Mammary epithelial cell (primary cell): ENCODE measurements around the gene SIGLEC9.

Experiments used
- CTCF ChIP-seq, 2 donors: IDR thresholded peaks in 1 of 2; conservative IDR thresholded peaks in 1 of 2; 2 replicates each; pipeline ENCODE4 v1.5.1; 2011 to 2012; ENCODE audit warnings: inconsistent platforms in 2 of 2, low read length in 2 of 2, mild to moderate bottlenecking in 2 of 2, control low read depth in 1 of 2, low read depth in 1 of 2; ENCODE audit not compliant: insufficient read depth in 1 of 2; ENCODE audit errors: extremely low read depth in 1 of 2
- EZH2 ChIP-seq: IDR thresholded peaks from 2 replicates; pipeline ENCODE4 v1.6.1; 2012; ENCODE audit warnings: low read length, inconsistent platforms, borderline replicate concordance

GRCh38 chr19:51099047-51099382 is 25.7 kb upstream of the SIGLEC9 start:
- TF ChIP-seq CTCF (conservative IDR thresholded peaks at IDR 0.05 in 1 of 2, IDR thresholded peaks at IDR 0.05 in 1 of 2; ENCODE audit: extremely low read depth in 1 of 2, insufficient read depth in 1 of 2, low read depth in 1 of 2, low read length in 2 of 2) (no peak), EZH2 (no peak)
